ENCODE results near the gene KIF26B.

GRCh38 chr1:245693116-245693793, 538.5 kb downstream of the KIF26B start:
- TF ChIP-seq CTCF (conservative IDR thresholded peaks at IDR 0.05; ENCODE audit: low read length) (no peak), EZH2phosphoT487 (IDR thresholded peaks at IDR 0.05; ENCODE audit: borderline replicate concordance, low read depth, low read length) (no peak)

Measured in OCI-LY7 (cell line).